GM19463 (cell line): Measurements from ENCODE around the gene MLPH.

Source experiments
- ATAC-seq: cut with Tn5 transposase; IDR thresholded peaks from one replicate; pipeline ENCODE4 v1.9.1; 2021; ENCODE audit warnings: mild to moderate bottlenecking, moderate library complexity; ENCODE audit not compliant: unreplicated experiment

MLPH gene

GRCh38 chr2:237538901-237539300 is 51.9 kb downstream of the MLPH start:
- no peak for ATAC-seq

GRCh38 chr2:237539681-237540080 is 52.6 kb downstream of the MLPH start:
- ATAC-seq, result no peak

GRCh38 chr2:237540223-237540775 is 53.2 kb downstream of the MLPH start:
- ATAC-seq, result no peak

GRCh38 chr2:237540823-237541222 is 53.8 kb downstream of the MLPH start:
- ATAC-seq, result no peak

- no peak for ATAC-seq
Measured at GRCh38 chr2:237541243-237541642, 54.2 kb downstream of the MLPH start.

- no peak for ATAC-seq
Measured at GRCh38 chr2:237542001-237542704, 55.1 kb downstream of the MLPH start.

GRCh38 chr2:237546040-237546875 is 59.2 kb downstream of the MLPH start:
- ATAC-seq, result no peak

- ATAC-seq, result no peak
Measured at GRCh38 chr2:237546876-237547395, 59.9 kb downstream of the MLPH start.

- no peak for ATAC-seq
Measured at GRCh38 chr2:237547841-237548416, 60.9 kb downstream of the MLPH start.

GRCh38 chr2:237549216-237549615 is 62.2 kb downstream of the MLPH start:
- no peak for ATAC-seq

- no peak for ATAC-seq
Measured at GRCh38 chr2:237549643-237550415, 62.8 kb downstream of the MLPH start.

GRCh38 chr2:237551071-237551574 is 64.1 kb downstream of the MLPH start:
- ATAC-seq, result no peak

- ATAC-seq, result no peak
Measured at GRCh38 chr2:237552908-237553307, 65.9 kb downstream of the MLPH start.

- ATAC-seq, result no peak
Measured at GRCh38 chr2:237553948-237554347, 66.9 kb downstream of the MLPH start.

- ATAC-seq, result no peak
Measured at GRCh38 chr2:237555560-237555959, 68.5 kb downstream of the MLPH start.

- ATAC-seq, result peak; percentile 97
Measured at GRCh38 chr2:237556773-237557632, 70.0 kb downstream of the MLPH start.

- peak; percentile 12 for ATAC-seq
Measured at GRCh38 chr2:237557633-237558015, 70.6 kb downstream of the MLPH start.

GRCh38 chr2:237558961-237559641 is 72.0 kb downstream of the MLPH start:
- ATAC-seq, result no peak

- ATAC-seq, result no peak
Measured at GRCh38 chr2:237561221-237561620, 74.2 kb downstream of the MLPH start.
